Nephron (organoid): ENCODE measurements around the gene TXNRD2.

Experiments used
- H3K27ac Mint-ChIP-seq, 3 experiments: 2 replicates each; pipeline ENCODE4 v1.8.0; 2020; ENCODE audit warnings: mixed read lengths in 3 of 3, mild to moderate bottlenecking in 2 of 3, moderate library complexity in 1 of 3
- H3K27me3 Mint-ChIP-seq: 2 replicates; pipeline ENCODE4 v1.8.0; 2021; ENCODE audit warnings: low read depth, mild to moderate bottlenecking, moderate library complexity, mixed read lengths
- H3K36me3 Mint-ChIP-seq: 2 replicates; pipeline ENCODE4 v1.8.0; 2020; ENCODE audit warnings: low read depth, mixed read lengths
- H3K4me1 Mint-ChIP-seq: 2 replicates; pipeline ENCODE4 v1.8.0; 2020; ENCODE audit warnings: mixed read lengths
- H3K4me3 Mint-ChIP-seq, 3 experiments: 2 replicates each; pipeline ENCODE4 v1.8.0; 2020; ENCODE audit warnings: mild to moderate bottlenecking in 3 of 3, mixed read lengths in 3 of 3, moderate library complexity in 2 of 3
- H3K9me3 Mint-ChIP-seq: 2 replicates; pipeline ENCODE4 v1.8.0; 2020; ENCODE audit warnings: mixed read lengths
- TF ChIP-seq, protein P1 (sequence below), 3 experiments: fragments of 200-600 bp; sonication (generic); IDR thresholded peaks; one replicate each; pipeline ENCODE4 v1.5.0; 2021; ENCODE audit warnings: antibody characterized with exemption in 3 of 3; ENCODE audit not compliant: unreplicated experiment in 3 of 3

Gene TXNRD2

DNA sequence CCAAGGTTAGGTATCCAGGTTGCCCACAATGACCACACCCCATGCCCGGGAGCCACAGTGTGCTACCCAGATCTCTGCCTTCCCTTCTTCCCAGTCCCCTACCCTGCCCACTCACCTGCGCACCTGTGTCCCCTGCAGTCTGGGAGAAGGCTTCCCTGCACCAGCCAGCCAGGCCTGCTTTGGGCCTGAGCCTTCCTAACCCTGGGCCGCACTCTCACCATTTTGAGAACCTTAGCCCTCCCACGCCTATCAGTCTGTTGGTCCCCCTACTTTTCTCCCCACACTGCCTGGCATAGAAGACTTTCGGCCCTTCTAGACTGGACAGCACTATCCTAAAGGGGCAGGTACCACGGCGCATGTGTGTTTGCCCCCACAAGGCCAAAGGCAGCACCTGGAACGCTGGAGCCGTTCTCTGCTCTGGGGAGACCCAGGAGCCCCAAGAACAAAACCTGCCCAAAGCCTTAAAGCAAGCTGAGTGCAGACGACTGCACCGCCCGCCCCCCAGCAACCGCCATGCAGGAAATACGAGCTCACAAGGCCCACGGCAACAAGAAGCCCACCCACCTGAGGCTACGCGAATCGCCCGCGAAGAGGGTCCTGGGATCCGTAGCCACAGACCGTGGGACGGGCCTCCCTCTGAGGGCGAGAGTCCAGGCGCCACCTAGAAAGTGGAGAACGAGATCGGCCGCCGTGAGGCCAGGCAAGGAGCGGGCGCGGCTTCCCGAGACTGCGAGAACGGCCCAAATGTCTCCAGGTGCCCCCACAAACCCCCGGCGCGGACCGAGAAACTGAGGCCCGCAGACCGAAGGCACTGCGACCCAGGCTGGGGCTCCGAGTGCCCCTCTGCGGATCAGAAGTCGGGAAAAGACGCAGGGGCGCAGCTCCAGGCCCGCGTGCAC is 87.5 kb downstream of the TXNRD2 start:
- Mint-ChIP-seq H3K27ac (peak overlapping the region; percentile 92 to 95 (median 93)), H3K36me3 (peaks cover 25% of the 10 kb centered on the region), H3K4me3 (peak overlapping the region; percentile 94 to 98 (median 98)), H3K4me1 (peaks cover 43% of the 10 kb centered on the region), H3K9me3 (no peaks in the 10 kb centered on the region), H3K27me3 (no peaks in the 10 kb centered on the region)
- TF ChIP-seq, protein P1, sequence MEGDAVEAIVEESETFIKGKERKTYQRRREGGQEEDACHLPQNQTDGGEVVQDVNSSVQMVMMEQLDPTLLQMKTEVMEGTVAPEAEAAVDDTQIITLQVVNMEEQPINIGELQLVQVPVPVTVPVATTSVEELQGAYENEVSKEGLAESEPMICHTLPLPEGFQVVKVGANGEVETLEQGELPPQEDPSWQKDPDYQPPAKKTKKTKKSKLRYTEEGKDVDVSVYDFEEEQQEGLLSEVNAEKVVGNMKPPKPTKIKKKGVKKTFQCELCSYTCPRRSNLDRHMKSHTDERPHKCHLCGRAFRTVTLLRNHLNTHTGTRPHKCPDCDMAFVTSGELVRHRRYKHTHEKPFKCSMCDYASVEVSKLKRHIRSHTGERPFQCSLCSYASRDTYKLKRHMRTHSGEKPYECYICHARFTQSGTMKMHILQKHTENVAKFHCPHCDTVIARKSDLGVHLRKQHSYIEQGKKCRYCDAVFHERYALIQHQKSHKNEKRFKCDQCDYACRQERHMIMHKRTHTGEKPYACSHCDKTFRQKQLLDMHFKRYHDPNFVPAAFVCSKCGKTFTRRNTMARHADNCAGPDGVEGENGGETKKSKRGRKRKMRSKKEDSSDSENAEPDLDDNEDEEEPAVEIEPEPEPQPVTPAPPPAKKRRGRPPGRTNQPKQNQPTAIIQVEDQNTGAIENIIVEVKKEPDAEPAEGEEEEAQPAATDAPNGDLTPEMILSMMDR (IDR thresholded peaks at IDR 0.05; ENCODE audit: unreplicated experiment in 3 of 3), result no peak

DNA sequence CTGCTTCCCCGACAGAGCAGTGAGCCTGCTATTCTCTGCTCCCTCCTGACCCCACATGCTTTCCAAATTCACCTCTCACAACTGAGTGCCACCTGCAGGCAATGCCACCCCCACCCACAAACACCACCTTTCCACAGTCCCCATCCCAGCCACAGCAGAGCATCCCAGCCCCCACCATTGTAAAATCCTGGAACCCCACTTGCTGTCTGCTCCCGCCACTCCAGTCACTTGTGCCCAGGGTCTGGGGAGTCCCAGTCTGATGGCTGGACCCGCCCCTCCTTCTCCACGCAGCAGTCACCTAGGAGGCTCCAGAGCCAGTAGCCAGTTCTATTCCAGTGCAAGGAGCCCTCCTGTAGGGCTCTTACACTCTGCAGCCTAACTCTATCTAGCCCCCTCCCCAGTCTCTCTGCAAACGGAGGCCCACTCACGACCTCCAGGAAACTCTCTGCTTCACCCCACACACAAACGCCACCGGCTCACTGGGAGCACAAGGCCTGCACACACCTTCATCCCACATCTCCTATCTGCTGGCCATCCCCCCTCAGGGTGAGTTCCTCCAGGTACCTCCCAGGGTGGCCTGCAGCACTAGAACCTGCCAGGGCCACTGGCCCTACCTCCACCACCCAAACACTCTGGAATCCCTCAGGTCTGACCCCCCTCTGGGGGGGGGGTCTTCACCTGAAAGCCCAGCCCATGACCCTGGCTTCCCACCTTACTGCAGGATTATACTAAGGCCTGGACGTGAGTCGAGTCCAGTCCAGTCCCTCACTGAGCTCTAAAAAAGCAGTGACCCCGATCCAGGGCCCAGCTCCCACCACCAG is 88.3 kb downstream of the TXNRD2 start:
- Mint-ChIP-seq H3K36me3 (peaks cover 25% of the 10 kb centered on the region), H3K9me3 (no peaks in the 10 kb centered on the region), H3K4me1 (peaks cover 43% of the 10 kb centered on the region), H3K27ac (peak overlapping the region; percentile 92 to 95 (median 93)), H3K4me3 (peak overlapping the region; percentile 94 to 98 (median 98)), H3K27me3 (no peaks in the 10 kb centered on the region)
- TF ChIP-seq, protein P1 (IDR thresholded peaks at IDR 0.05; ENCODE audit: unreplicated experiment in 3 of 3), result no peak

DNA sequence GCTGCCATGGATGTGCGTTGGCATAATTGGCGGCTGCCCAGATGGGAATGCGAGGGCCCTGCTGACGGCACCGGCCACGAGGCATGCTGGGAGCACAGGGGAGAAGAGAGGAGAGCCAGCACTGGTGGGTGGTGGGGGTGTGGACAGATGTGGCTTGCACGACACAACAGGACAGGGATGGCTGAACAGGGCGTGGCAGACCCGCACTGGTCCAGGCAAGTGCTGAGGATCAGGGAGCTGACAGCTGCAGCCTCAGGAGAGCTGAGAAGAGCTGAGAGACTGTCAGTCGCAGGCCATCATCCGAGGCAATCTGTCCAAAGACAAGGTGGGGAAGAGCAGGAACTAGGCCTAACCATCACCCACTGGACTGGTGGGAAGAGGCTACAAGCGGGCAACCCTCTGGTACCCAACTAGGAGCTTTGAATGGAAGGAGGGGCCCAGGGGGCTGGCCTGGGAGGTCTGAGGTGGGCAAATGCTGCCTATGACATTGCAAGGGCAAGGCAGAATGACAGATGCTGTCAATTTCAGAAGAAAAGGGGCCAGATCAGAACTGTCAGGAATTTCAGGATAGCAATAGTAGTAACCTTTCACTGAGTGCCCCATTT is 89.3 kb downstream of the TXNRD2 start:
- Mint-ChIP-seq H3K4me1 (peaks cover 43% of the 10 kb centered on the region), H3K27me3 (no peaks in the 10 kb centered on the region), H3K27ac (peak overlapping the region; percentile 76 to 95 (median 93)), H3K9me3 (no peaks in the 10 kb centered on the region), H3K4me3 (peak overlapping the region; percentile 94 to 98 (median 98)), H3K36me3 (peaks cover 33% of the 10 kb centered on the region)
- TF ChIP-seq, protein P1 (IDR thresholded peaks at IDR 0.05; ENCODE audit: unreplicated experiment in 3 of 3), result no peak

DNA sequence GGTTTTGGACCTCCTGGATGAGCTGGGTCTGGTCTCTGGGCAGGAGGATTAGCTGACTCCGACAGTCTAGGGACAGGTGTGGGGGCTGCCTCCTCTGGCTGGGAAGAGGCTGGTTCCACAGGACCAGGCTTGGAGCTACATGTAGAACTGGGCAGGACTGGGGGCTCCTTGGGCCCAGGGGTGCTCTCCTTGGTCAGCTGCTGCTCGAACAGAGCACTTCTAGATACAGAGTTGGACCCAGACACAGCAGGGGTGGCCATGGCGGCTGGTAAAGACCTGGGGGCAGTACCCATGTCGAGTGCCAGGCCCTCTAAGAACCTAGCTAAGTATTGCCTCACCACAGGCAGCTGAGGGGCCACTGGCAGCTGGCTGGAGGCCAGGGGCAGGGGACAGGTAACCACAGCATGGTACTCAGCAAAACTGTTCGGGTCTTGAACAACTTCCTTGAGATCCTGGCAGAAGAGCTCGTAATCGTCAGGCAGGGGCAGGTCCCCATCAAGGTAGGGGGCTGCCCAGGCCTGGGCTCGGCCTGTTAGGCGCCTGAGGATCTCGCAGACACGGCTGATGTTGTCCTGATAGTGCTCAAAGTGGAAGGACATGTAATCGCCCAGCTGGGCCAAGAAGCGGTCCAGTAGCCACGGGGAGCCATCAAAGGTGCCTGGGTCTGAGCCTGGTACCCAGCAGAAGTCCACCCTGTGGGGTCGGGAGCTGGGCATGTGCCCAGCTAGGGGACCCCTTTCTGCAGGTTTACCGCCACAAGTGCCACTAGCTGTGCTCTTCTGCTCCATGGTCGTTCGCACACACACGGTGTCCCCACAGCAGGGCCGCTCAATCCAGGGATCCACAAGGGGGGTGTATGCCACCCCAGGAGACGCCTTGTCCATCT is 90.1 kb downstream of the TXNRD2 start:
- Mint-ChIP-seq H3K36me3 (peaks cover 33% of the 10 kb centered on the region), H3K9me3 (no peaks in the 10 kb centered on the region), H3K4me3 (peak overlapping the region; percentile 94 to 98 (median 98)), H3K27me3 (no peaks in the 10 kb centered on the region), H3K4me1 (peaks cover 43% of the 10 kb centered on the region), H3K27ac (no peak overlapping the region)
- TF ChIP-seq, protein P1 (IDR thresholded peaks at IDR 0.05; ENCODE audit: unreplicated experiment in 3 of 3), result no peak

DNA sequence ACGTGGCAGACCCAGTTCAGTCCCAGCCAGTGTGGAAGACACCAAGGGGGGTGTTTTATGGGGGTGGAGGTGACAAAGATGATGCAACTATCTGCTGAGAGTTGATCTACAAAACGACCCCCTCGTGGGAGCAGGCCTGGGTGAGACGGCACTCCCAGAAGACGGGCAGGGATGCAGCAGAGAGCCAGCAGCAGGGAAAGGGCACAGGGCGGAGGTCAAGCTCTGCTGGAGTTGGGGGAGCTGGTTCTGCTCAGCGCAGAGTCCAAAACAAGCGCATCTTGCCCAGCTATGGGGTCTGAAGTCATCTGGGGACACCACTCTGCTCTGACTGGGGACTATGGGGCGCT is 90.9 kb downstream of the TXNRD2 start:
- Mint-ChIP-seq H3K36me3 (peaks cover 33% of the 10 kb centered on the region), H3K4me3 (peak overlapping the region in 2 of 3 experiments; percentile 23 to 36), H3K9me3 (no peaks in the 10 kb centered on the region), H3K27me3 (no peaks in the 10 kb centered on the region), H3K27ac (no peak overlapping the region), H3K4me1 (peaks cover 38% of the 10 kb centered on the region)
- TF ChIP-seq, protein P1 (IDR thresholded peaks at IDR 0.05; ENCODE audit: unreplicated experiment in 3 of 3), result no peak
